GM18502 (cell line): ENCODE results near the gene UFSP2.

Experiments used
- ATAC-seq: cut with Tn5 transposase; IDR thresholded peaks from one replicate; pipeline ENCODE4 v1.9.1; 2021; ENCODE audit warnings: mild to moderate bottlenecking; ENCODE audit not compliant: unreplicated experiment, poor library complexity

The UFSP2 gene

DNA sequence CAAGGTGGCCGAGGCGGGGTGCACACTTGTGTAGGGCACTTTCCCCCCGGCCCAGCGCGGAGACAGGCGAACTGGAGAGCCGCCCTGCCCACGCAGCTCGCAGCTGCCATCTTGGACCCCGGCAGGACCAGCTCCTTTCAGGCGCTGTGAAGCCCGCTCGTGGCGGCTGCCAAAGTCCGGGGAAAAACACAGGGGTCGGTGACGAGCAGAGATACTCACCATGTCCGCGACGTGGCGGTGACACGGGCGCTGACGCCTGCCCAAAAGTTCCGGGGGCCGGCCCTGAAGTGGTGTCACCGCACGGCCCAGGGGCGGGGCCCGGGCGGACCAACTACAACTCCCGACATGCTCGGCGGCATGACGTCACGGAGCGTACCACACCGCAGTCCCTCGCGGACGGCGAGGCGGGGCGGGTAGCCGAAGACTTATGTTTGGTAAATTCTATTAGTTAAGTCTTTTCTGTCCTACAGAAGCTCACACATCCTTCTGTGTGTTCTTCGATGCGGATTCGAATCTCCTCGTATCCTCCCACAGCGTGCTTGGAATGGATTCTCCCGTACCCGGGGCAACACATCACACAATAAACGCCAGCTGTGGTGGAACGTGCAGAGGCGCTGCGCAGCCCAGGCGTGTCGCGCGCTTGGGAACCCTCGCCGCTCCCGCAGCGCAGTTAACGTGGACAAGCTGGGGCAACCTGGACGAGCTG, at the start of gene UFSP2:
Gene UFSP2, minus strand, starts transcription at position 318 of the 706 bp plus-strand sequence. Its CDS starts 96 bp downstream, at position 222.
- ATAC-seq: peak; percentile 94

DNA sequence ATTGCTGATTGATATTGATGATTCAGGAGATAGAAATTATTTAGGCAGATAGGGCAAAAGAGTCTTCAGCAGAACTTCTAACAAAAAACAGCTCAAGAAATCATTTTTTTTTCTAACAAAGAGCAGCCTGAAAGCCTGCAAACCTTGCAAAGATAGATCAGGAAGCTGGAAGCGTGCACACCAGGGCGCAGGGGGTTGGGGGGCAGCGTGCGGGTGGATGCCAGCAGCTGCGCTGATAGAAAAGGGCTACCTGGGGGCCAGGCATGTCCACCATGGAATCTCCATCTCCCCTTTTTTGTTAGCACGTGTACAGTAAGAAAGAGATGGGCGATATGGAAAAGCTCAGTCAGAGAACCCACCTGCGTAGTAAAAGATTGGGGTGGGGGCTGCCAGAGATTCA, 47.5 kb upstream of the UFSP2 start:
- ATAC-seq: no peak

DNA sequence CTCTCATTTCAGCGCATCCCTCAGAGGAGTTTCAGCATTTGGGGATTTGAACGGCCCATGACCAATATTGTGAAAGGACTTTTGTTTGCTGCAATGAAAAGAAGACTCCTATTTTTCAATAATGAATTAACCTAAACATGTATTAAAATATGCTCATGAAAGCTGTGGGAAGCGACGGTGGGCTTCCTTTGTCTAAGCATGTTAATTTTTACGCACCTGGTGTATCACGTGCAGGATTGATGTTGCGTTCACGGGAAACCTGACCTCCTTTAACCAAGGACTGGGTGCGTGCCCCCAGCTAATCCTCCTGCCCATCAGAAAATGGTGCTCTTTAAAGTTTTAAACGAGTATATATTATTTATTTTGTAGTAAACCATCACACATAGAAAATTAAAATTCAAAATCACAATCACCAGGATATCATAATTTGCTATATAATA, 46.4 kb upstream of the UFSP2 start:
- ATAC-seq: no peak

DNA sequence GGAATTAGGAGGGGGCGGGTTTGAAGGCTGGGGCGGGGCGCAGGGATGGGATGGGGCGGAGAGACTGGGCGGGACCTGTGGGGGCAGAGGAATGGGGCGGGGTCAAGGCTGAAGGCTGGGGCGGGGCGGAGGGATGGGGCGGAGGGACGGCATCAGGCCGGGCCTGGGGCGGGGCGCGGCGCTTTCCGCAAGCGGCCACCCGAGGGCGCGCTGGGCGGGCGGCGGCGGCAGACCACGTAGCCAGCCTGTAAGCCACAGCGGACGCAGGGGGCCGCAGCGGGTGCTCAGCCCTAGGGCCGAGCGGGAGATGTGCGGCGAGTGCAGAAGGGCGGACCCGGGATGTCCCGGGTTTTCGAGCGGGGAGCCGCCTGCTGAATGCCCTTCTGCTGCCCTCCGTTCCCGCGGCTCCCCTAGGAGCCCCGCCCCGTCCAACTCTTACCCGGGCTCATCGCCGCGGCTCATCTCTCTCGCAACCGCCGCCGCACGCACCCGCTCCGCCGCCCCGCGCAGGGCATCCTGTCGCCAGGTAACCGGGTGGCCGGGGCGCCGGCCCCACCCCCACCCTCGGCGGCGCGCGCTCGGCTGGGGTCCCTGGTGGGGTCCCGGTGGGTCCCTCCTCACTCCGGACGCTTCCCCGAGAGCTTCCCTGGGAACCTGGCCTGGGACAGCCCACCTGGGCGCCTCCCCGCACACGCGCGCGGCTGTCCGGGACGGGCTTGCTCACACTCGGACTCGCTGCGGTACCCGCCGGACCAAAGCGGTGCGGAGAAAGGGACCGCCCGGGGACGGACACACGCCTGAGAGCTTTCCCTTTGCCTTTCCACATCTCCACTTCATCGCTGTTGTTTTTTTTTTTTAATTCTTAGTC, 45.7 kb upstream of the UFSP2 start, which contains the start of gene CCDC110:
Gene CCDC110, minus strand, starts transcription at position 499 of the 868 bp plus-strand sequence. Its CDS starts 50 bp downstream, at position 449.
- ATAC-seq: peak; percentile 90

GRCh38 chr4:185470501-185471195, 44.9 kb upstream of the UFSP2 start:
- peak; percentile 23 for ATAC-seq

DNA sequence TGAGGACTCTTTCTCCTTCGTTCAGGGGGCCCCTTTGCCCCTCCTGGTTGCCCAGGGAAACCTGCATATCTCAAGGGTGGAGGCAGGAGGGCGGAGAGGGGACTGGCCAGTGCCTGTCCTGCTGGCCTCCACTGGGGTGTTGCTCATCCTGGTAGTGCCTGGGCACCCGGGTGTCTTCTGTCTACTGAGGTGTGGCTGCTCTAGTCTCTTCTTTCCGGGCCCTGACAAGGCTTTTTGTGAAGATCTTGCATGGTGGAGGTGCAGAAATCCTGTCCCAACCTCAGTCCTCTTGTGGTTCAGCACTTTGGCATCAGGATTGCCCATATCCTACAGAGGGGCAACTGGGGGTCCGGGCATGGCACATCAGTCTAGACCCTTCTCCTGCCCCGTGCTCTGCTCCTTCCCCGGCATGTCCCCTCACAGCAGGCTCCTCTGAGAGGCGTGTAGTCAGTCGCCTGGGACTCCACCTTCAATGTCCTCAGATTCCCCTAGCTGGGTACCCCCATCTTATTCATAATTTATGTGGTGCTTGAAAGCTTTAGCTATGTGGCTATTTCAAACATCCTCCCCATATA, 43.9 kb upstream of the UFSP2 start:
- no peak for ATAC-seq

- ATAC-seq: no peak
Observed at GRCh38 chr4:185468999-185469398, 43.2 kb upstream of the UFSP2 start.

DNA sequence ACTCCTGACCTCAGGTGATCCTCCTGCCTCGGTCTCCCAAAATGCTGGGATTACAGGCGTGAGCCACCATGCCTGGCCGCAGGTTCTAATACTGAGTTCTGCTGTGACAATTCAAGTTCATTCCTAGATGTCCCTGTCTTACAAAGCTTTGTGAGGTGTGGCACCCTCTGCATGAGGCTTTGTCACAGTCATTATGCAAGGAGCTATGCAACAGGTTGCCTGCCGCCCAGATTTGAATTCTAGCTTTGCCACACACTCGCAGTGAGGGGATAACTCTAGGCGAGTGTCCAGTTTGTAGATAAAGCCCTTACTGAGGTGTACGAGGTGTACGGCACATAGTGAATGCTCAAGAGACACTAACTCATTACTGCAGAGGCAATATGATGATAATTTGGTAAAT, 42.2 kb upstream of the UFSP2 start:
- ATAC-seq: no peak

GRCh38 chr4:185467101-185467500, 41.3 kb upstream of the UFSP2 start:
- no peak for ATAC-seq

GRCh38 chr4:185465707-185466106, 39.9 kb upstream of the UFSP2 start:
- no peak for ATAC-seq

DNA sequence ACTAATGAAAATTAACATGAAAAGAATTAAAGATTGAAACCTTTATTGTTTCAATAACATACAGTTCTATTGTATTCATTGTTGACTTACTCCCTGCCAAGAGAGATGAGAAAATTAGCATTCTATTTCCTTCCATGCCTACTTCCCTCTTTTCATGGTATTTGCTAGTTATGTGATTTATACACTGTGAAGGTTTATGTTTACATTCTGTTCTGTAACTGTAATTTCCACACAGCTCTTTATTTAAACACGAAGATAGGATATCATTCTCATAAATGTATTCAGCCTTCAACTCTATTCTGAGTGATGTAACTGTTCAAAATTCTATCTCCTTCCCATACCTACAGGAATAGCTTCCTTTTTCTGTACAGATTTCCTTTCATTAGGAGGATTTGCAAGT, 39.1 kb upstream of the UFSP2 start:
- ATAC-seq: no peak

DNA sequence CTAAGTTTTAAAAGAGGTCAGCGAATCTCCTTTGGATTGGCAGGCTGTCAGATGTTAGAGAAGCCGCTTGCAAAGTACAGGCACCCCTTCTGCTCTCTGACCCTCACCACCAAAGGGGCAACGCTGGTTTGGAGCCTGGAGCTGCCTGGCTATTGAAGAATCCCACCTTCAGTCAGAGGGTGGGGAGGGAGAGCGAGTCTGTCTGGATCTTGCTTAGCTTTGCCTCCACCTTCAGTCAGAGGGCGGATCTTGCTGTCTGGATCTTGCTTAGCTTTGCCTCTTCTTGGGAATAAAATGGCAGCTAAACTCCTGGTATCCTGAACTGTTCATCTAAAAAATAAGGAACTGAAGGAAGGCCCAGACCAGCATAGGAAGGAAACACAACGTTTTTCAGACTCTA, 38.4 kb upstream of the UFSP2 start:
- ATAC-seq: no peak

GRCh38 chr4:185463541-185463940, 37.8 kb upstream of the UFSP2 start:
- no peak for ATAC-seq

DNA sequence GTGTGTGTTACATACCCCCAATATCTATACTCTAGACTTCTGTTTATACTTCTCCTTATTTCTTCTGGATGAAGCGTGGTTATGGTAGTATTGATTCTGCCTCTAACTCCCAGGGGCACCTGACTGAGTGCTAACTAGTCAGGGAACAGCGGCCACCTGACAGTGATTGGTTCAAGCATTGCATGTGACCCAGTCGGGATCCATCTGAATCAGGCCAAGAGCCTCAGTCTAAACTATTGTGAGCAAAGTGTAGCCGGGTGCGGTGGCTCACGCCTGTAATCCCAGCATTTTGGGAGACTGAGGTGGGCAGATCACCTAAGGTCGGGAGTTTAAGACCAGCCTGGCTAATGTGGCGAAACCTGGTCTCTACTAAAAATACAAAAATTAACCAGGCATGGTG, 35.8 kb upstream of the UFSP2 start:
- no peak for ATAC-seq

DNA sequence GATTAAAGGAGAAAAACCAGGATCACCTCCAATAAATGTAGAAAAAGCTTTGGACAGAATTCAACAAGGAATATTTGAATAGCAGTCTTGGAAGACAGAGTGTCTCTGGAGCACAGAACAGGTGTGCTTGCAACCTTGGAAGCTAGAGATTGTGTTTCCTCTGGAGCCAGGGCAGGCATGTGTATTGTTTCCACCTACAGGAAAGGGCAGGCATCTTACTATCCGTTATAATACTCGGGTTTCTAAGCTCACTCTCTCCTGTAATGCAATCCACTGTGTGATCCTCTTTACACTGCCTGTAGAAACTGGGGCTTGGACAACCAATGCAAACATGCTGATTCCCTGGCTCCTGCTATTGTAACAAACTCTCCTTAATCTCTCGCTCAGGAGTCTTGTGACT, 31.4 kb upstream of the UFSP2 start:
- no peak for ATAC-seq

DNA sequence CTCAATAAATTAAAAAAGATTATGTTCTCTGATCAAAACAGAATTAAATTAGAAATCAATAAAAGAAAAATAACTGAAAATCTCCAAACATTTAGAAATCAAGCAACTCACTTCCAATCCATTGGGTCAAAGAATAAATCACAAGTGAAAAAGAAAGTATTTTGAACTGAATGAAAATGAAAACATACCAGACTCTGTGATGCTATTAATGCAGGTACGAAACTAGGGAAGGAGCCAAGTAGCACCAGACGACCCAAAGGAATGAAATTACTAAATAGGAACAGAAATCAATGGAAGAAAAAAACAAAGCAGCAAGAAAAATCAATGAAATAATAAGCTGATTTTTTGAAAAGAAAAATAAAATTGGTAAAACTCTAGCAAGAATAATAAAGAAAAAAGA, 30.4 kb upstream of the UFSP2 start:
- no peak for ATAC-seq

- ATAC-seq: no peak
Observed at GRCh38 chr4:185445209-185445608, 19.4 kb upstream of the UFSP2 start.

- no peak for ATAC-seq
Observed at GRCh38 chr4:185441479-185441878, 15.7 kb upstream of the UFSP2 start.

DNA sequence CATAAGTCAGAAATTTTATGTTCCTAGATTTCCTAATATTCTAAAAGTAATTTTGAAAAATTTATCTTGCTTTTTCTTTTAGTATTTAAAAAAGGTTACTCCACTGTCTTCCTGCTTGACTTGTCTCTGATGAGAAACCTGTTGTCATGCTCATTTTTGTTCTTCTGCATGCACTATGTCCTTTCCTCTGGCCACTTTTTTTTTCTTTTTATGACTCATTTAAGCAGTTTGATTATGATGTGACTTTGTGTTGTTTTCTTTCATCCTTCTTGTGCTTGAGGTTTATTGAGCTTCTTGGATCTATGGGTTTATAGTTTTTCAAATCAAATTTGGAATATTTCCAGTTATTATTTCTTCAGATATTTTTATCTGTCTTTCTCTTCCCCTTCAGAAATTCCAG, 12.0 kb upstream of the UFSP2 start:
- ATAC-seq: peak; percentile 63

- ATAC-seq: no peak
Observed at GRCh38 chr4:185435466-185435865, 9.7 kb upstream of the UFSP2 start.

- no peak for ATAC-seq
Observed at GRCh38 chr4:185429660-185430059, 3.9 kb upstream of the UFSP2 start.
